Non-pigmented ciliary epithelial cell (primary cell): ENCODE results near the gene CCDC102A.
A peak's percentile ranks its signal among the peaks of the same experiment; 100 is the strongest.
"Not testable (repeated sequence)": the region's sequence is repeated elsewhere in the genome, so short reads cannot be mapped to it uniquely, and the experiment has no call there.

Experiments used
- DNase-seq: peaks from one replicate; pipeline ENCODE4 v3.0.0-alpha.2; 2010; ENCODE audit warnings: low read depth

CCDC102A gene

GRCh38 chr16:57536306-57537193 is at the start of gene CCDC102A:
Gene CCDC102A (minus strand): TSS chr16:57536571. CDS start chr16:57529177, 7,394 bp downstream.
- no peak for DNase-seq

GRCh38 chr16:57585051-57585687 is 48.8 kb upstream of the CCDC102A start:
- no peak for DNase-seq

DNA sequence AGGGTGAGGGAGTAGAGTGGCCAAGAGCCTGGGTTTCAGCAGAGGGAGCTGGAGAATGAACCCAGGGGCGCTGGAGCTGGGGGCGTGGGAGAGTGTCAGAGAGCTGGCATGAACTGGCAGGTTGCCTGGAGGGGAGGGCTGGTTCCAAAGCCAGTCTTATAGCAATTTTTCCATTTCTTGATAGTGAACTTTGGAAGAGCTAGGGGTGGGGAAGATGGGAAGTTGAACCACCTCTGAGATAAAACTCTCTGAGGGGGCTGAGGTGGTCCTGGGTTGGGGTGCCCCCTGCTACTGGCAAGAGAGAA is 42.9 kb upstream of the CCDC102A start:
- no peak for DNase-seq

DNA sequence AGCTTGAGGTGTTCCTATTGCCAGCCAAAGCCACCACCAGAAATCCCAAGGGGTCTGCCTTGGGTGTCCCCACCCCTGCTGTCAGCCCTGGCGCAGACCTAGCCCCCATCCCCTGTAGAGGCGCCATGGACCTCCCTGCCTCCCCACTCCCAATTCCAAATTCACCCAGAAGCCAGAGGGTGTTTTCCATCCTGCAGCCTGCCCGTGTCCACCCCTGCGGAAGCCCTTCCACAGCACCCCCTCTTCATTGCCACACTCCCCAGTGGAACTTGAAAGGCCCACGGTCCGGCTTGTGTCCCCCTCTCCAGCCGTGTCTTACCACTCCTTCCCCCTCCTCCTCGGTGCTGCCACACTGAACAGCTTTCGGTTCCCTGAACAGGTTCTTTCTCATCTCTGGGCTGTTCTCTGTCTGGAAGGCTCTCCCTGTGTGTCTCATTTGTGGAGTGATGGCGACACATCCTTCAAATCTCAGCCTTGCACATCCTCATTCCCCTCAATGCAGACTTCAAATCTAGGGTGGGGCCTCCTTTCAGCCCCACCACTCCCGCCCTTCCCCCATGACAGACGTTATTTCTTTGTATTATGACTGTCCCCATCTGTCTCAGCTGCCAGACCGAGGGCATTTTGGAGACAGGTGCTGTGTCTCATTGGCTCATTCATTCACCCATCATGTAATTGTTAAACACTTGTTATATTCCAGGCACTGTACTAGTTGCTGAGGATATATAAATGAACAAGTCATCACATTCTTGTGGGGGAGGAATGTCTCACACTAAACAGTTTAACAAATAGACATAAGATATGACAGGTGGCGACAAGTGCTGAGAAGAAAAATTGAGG is 42.4 kb upstream of the CCDC102A start:
- no peak for DNase-seq

DNA sequence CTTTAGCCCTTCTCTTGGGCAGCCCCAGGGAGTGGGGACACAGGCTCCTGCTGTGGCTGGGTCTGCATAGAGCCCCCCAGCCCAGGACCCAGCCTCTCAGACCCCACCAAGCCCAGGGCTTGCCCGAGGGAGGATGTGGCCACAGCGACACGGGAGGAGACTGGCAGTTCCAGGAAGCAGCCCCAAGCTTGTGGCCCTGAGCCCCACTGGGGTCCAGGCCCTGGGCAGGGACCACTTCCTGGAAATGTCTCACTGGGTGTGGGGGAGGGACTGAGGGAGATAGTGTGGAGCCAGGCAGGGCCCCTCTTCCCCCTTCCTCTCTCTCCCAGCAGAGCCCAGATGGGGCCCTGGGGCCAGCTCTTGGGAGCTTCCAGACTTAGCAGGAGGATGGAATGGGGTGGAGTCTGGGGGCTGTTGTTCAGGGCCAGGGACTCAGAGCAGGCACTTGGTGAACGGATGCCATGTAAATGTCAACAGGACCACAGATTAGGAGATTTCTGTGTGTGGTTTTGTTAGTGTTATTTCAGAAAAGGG is 41.4 kb upstream of the CCDC102A start:
- DNase-seq = no peak

- no peak for DNase-seq
These were observed 40.8 kb upstream of the CCDC102A start for GRCh38 chr16:57577214-57577613.

GRCh38 chr16:57576429-57576870 is 40.1 kb upstream of the CCDC102A start:
- peak; percentile 26 for DNase-seq

- no peak for DNase-seq
These were observed 39.3 kb upstream of the CCDC102A start for GRCh38 chr16:57575468-57576277.

- DNase-seq = no peak
These were observed 38.5 kb upstream of the CCDC102A start for GRCh38 chr16:57574646-57575467.

- DNase-seq = no peak
These were observed 37.7 kb upstream of the CCDC102A start for GRCh38 chr16:57574086-57574485.

- DNase-seq = no peak
These were observed 36.8 kb upstream of the CCDC102A start for GRCh38 chr16:57572978-57573728.

- no peak for DNase-seq
These were observed 34.7 kb upstream of the CCDC102A start for GRCh38 chr16:57571098-57571497.

- DNase-seq = no peak
These were observed 34.1 kb upstream of the CCDC102A start for GRCh38 chr16:57570301-57571070.

- no peak for DNase-seq
These were observed 33.1 kb upstream of the CCDC102A start for GRCh38 chr16:57569306-57569946.

DNA sequence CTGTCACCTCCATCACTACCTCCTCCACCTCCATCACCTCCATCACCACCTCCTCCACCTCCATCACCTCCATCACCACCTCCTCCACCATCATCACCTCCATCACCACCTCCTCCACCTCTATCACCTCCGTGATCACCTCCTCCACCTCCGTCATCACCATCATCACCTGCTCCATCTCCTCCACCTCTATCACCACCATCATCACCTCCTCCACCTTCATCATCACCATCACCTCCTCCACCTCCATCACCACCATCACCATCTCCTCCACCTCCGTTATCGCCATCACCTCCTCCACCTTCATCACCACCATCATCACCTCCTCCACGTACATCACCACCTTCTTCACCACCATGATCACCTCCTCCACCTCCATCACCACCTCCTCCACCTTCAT is 32.4 kb upstream of the CCDC102A start:
- DNase-seq = not testable (repeated sequence)

- no peak for DNase-seq
These were observed 31.9 kb upstream of the CCDC102A start for GRCh38 chr16:57568173-57568678.

DNA sequence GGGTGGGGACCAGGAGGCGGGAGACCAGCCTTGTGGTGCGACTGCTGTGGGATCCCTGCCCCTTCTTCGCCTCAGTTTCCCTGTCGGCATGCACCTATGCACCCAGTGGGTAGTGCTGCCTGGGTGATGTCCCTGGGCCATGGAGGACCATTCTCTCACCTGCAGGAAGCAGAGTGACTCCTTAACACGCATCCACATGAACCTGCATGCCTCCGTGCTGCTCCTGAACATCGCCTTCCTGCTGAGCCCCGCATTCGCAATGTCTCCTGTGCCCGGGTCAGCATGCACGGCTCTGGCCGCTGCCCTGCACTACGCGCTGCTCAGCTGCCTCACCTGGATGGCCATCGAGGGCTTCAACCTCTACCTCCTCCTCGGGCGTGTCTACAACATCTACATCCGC is 31.3 kb upstream of the CCDC102A start:
- no peak for DNase-seq

DNA sequence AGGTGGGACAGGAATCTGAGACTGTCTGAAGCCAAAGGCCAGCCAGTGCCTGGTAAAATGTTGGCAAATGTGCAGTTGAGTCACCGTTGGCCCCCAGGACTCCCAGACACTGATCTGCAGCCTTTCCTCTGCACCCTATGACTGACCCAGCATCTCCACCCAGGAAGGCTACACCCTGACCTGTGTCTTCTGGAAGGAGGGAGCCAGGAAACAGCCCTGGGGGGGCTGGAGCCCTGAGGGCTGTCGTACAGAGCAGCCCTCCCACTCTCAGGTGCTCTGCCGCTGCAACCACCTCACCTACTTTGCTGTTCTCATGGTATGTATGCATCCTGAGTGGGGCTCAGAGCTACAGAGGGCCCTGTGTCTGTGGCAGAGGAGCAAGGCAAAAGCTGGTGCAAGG is 30.1 kb upstream of the CCDC102A start:
- DNase-seq = no peak
